HG03175 (cell line): ENCODE results near the gene CNDP1.

Experiments used
- ATAC-seq: cut with Tn5 transposase; IDR thresholded peaks from one replicate; pipeline ENCODE4 v1.9.1; 2021; ENCODE audit warnings: mild to moderate bottlenecking, moderate library complexity; ENCODE audit not compliant: unreplicated experiment

Gene CNDP1

GRCh38 chr18:74622072-74622471 is 87.8 kb downstream of the CNDP1 start:
- no peak for ATAC-seq

- no peak for ATAC-seq
Observed at GRCh38 chr18:74623047-74623816, 88.9 kb downstream of the CNDP1 start.

GRCh38 chr18:74624466-74624865 is 90.2 kb downstream of the CNDP1 start:
- ATAC-seq, result no peak

DNA sequence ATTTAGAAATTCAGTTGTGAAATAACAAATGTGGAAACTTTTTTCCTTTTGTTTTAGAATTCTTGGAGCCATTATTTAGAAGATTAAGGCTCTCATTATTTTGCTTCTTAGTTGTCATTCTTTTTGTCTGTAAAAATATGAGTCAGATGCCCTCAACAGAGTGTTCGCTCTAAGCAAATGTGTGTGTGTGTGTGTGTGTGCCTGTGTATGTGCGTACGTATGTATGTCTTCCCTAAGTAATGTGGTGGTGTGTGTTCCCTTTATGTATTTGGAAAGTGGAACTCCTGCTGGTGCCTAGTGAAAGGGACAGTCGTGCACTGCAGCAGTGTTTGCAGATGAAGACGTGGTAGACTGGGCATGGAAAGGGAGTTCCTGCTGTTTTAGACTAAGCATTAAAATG is 90.9 kb downstream of the CNDP1 start:
- no peak for ATAC-seq

GRCh38 chr18:74626049-74626874 is 92.0 kb downstream of the CNDP1 start:
- ATAC-seq, result no peak

GRCh38 chr18:74630804-74631203 is 96.5 kb downstream of the CNDP1 start:
- no peak for ATAC-seq

DNA sequence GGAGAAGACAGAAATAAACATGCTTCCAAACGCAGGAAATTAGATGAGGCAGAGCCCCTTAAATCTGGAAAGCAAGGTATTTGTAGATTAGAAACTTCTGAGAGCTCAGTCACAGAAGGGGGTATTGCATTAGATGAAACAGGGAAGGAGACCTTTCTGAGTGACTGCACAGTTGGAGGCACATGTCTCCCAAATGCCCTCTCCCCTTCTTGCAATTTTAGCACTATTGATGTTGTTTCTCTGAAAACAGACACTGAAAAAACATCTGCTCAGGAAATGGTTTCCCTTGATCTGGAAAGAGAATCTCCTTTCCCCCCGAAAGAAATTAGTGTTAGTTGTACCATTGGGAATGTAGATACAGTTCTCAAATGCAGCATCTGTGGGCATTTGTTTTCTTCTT is 96.9 kb downstream of the CNDP1 start:
- ATAC-seq, result no peak

DNA sequence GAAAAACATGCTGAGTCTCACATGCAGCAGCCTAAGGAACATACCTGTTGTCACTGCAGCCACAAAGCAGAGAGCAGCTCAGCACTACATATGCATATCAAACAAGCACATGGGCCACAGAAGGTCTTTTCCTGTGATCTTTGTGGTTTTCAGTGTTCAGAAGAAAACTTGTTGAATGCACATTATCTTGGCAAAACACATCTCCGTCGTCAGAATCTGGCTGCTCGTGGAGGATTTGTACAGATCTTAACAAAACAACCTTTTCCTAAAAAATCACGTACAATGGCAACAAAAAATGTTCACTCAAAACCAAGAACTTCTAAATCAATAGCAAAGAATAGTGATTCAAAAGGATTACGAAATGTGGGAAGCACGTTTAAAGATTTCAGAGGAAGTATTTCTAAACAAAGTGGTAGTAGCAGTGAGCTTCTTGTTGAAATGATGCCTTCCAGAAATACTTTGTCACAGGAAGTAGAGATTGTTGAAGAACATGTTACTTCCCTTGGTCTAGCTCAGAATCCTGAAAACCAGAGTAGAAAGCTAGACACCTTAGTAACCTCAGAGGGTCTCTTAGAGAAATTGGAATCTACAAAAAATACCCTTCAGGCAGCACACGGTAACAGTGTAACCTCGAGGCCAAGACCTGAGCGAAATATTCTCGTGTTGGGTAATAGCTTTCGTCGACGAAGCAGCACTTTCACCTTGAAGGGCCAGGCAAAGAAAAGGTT is 97.5 kb downstream of the CNDP1 start:
- ATAC-seq, result no peak

DNA sequence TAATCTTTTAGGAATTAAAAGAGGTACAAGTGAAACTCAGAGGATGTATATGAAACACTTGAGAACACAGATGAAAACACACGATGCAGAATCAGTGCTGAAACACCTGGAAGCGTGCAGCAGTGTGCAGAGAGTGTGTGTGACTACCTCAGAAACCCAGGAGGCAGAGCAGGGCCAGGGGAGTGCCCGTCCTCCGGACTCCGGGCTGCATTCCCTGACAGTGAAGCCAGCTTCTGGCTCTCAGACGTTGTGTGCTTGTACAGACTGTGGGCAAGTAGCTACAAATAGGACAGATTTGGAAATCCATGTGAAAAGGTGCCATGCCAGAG is 98.0 kb downstream of the CNDP1 start:
- no peak for ATAC-seq

DNA sequence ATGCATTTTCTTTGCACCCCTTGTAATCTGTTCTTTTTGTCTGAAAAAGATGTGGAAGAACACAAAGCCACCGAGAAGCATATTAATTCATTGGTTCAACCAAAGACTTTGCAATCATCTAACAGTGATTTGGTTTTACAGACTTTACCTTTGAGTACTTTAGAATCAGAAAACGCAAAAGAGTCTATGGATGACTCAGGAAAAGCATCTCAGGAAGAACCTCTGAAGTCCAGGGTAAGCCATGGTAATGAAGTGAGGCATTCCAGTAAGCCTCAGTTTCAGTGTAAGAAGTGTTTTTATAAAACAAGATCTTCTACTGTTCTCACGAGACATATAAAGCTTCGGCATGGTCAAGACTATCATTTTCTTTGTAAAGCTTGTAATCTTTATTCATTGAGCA is 98.6 kb downstream of the CNDP1 start:
- no peak for ATAC-seq

DNA sequence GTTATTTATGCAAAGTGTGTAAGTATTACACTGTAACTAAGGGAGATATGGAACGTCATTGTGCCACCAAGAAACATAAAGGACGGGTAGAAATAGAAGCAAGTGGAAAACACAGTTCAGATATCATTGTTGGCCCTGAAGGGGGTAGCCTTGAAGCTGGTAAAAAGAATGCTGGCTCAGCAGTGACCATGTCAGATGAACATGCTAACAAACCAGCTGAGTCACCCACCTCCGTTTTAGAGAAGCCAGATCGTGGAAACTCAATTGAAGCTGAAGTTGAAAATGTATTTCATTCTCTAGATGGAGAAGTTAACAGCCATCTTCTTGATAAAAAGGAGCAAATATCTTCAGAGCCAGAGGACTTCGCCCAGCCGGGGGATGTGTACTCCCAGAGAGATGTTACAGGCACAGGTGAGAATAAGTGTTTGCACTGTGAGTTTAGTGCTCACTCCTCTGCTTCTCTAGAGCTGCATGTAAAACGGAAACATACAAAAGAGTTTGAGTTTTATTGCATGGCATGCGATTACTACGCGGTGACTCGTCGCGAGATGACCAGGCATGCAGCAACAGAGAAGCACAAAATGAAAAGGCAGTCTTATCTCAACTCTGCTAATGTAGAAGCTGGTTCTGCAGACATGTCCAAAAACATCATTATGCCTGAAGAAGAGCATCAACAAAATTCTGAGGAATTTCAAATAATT is 99.5 kb downstream of the CNDP1 start:
- no peak for ATAC-seq

DNA sequence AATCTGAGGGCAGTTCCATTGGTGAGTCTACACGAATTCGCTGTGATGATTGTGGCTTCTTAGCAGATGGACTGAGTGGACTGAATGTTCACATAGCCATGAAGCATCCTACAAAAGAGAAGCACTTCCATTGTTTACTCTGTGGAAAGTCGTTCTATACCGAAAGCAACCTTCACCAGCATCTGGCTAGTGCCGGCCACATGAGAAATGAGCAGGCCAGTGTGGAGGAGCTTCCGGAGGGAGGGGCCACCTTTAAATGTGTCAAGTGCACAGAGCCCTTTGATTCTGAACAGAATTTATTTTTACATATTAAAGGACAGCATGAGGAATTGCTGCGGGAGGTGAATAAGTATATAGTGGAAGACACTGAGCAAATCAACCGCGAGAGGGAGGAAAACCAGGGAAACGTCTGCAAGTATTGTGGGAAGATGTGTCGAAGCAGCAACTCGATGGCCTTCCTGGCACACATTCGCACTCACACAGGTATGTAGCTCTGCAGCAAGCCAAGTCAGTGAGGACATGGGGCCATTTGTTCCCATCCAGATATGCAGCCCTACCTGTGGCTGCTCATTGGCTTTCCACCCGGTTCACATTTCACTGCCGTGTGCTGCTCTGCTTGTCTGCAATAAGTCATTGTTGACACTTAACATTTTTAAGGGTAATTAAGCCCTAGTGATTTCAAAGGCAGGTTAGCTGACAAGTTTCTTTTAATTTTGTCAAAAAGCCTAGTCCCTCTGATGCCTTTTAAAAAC is 101.1 kb downstream of the CNDP1 start:
- no peak for ATAC-seq
